ENCODE data around the gene NHS.

Gene NHS

GRCh38 chrX:17633546-17633945 is 258.5 kb downstream of the NHS start:
- DNase-seq = no peak

DNA sequence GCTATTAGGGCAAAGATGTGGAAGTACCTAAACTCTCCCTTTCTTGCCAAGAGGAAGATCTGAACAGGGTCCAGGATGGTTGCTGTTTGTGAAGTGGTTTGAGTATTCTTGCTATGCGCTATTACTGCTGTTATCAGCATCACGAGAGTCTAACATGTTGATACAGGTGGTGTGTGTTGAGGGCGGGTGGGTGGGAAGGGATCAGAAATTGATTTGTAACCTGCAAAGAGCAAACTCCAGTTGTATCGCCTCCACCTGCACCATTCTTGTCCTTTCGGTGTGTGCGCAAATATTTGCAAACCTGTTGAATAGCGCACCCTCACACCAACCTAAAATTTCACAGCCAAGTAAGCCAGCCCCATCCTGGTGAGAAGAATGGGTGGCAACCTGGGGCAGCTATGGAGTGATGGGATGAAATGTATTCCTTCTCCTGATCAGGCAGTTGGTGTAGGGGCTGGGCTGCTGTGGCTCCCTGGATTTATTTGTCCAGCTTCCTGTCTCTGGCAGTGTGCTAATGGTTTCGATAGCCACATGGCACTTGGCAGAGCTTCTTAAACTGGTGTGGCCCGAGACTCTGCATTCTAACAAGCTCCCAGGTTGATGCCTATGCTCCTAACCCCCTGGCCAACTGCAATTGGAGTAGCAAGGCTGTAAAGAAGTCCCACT is 259.7 kb downstream of the NHS start:
- no peak for DNase-seq

GRCh38 chrX:17635231-17635630 is 260.2 kb downstream of the NHS start:
- DNase-seq = no peak

GRCh38 chrX:17637235-17637634 is 262.2 kb downstream of the NHS start:
- DNase-seq = no peak

GRCh38 chrX:17638731-17639130 is 263.7 kb downstream of the NHS start:
- no peak for DNase-seq

DNA sequence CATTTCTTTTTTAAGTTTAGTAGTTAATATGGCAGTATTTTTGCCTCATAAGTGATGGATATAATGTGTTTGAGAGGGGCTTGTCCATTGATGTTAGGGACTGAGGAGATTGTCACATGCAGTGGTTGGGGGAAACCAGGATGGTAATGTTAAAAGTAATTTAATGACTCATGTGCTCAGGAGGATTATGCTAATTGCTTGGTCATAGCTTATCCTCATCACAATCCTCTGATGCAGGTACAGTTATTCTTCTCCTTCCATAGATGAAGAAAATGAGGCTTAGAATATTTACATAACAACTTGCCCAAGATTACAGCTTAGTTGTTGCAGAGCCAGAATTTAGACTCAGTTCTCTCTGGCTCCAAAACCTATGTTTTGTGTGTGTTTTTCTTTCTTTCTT is 267.9 kb downstream of the NHS start:
- no peak for DNase-seq

GRCh38 chrX:17643528-17643927 is 268.5 kb downstream of the NHS start:
- DNase-seq = no peak

DNA sequence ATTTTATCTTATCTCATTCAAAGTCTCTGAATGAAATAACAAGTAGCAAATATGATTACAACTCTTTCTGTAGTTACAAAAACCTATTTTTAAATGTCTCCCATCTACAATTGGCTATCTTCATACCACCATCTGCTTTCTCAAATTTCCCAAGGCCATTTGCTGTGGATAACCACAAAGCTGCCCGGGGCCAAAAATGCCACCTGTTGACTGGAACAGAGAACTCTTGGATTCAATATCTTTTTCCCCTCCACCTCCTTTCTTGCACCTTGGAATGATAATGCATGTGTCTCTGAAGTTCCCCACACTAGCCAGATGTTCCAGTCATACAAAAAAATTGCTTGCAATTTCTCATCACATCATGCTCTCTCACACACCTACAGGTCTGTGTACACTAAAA is 269.0 kb downstream of the NHS start:
- DNase-seq = no peak

DNA sequence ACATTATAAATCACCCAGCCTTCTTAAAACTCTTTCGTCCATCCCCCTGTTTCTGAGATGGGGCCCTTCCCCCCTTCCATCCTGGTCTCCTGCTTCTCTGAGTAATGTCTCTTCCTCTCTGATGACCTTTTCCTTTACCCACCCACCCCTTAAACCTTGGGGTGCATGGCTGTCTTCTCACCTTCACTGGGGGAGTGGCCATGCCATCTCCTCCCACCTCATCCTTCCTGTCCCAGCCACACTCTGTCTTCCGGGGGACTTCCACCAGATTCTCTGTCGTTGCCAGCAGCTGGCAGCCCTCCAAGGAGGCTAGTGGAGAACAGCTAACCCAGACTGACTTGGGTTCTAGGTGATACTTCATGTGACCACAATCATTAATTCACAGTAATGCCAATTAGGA is 279.1 kb downstream of the NHS start:
- DNase-seq = peak; percentile 60

DNA sequence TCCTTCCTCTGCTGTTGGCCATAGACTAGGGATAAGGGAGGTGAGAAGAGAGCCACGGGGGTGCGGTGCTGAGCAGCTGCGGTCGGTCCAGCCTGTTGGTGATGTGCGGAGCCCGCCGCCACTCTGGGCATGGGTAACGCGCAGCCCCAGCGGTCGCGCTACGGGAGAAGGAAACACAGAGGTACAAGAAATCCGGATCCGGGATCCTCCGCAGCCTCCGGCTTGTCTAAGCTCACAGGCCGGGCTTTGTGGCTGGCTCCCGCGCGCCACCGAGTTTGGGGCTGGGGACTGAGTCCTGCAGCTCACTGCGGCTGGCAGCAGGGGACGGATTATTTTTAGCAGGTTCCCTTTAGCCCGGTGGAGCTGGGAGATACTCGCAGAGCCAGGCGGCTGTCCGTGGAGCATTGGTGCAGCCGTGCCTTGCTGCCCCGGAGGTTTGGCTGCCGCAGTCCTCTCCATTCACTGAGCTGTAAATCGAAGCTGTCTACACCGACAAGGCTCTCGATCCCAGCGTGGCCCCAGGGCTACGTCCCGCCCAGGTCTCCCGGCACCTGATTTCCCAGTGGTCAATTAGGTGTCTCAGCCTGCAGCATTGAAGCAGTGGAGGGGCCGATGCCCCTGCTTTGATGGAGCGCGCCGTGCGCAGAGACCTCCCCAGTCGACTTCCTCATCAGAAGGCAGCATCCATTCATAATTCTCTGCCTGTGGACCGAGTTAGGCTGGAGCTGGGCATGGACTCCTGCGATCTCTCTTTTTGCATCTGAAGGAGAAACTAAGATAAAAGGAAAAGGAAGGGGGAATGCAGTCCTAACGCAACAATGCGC is 280.4 kb downstream of the NHS start:
- DNase-seq = no peak

DNA sequence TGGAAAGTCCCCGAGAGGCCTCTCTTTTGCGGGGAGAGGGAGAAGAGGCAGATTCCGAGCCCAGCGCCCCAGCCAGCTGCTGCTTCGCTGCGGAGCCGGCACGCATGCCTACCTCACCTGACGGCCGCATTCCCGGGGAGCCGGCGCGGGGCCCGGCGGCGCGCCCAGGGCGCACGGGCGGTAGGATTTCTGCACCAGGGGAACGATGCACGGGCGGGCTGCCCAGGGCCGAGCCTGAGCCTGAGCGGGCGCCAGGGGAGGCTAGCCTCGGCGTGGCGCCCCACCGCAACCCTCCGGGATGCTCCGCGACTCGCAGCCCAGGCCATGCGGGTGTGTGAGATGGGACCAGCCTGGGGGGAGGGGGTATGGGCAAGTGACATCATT is 281.0 kb downstream of the NHS start:
- DNase-seq = no peak

DNA sequence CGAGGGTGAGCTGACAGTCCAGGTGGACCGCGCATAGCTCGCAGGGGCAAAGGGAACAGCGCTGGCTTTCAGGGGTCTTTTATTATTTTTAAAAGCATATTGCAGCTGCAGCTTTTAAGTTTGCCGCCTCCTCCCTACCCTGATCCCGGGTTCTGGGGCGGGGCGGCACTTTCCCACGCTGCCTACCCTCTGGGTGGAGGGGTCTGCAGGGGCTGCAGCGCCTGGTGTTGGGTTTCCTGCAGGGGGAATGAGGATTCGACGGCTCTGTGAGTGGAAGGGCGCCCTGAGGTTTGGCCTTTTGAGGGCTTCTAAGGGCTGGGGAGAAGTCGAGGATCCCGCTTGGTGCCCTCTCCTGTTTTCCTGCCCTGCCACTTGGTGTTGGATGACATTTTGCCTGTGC is 281.6 kb downstream of the NHS start:
- no peak for DNase-seq

- no peak for DNase-seq
Measured at GRCh38 chrX:17662391-17662790, 287.4 kb downstream of the NHS start.

DNA sequence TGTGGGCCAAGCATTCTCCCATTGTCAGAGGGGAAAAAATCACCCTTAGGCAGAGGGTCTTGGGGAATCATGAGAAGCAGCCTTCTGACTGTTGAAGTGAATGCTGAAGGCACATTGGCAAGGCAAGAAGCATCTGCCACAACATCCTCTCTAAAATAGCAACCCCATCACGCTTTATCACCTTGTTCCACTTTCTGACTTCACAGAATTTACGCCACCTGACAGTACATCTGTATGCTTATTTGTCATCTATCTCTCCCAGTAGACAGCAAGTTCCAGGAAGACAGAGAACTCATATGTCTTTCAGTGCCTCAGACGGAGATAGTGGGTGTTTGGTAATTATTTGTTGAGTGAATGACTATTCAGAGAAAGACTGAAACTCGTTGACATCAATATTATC is 293.9 kb downstream of the NHS start:
- no peak for DNase-seq

- DNase-seq = no peak
Measured at GRCh38 chrX:17669458-17669857, 294.5 kb downstream of the NHS start.

DNA sequence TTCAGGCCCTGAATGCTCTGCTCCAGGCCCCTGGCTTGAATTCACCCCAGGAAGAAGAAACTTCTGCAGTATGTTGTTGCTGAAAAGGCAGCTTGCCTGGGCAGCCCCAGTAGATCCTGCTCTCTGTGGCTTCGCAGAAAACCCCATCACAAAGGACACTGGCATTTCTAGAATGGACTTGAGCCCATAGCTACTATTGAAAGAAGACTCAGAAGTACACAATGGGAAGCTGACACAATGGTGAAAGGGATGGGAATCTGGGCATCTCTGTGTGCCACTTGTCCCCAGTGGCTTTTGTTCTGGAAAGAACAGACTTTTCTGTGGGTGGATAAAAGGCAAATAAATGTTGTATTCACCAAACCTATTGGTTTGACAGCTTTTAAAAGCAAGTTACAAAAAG is 294.9 kb downstream of the NHS start:
- DNase-seq = no peak

GRCh38 chrX:17670874-17671273 is 295.9 kb downstream of the NHS start:
- no peak for DNase-seq

GRCh38 chrX:17674601-17675000 is 299.6 kb downstream of the NHS start:
- no peak for DNase-seq

GRCh38 chrX:17679261-17679660 is 304.3 kb downstream of the NHS start:
- DNase-seq = no peak

- no peak for DNase-seq
Measured at GRCh38 chrX:17679820-17680219, 304.8 kb downstream of the NHS start.

GRCh38 chrX:17680732-17681413 is 305.9 kb downstream of the NHS start:
- DNase-seq = no peak

- DNase-seq = peak; percentile 2
Measured at GRCh38 chrX:17682259-17682658, 307.3 kb downstream of the NHS start.

GRCh38 chrX:17685026-17685425 is 310.0 kb downstream of the NHS start:
- no peak for DNase-seq

GRCh38 chrX:17687648-17688047 is 312.6 kb downstream of the NHS start:
- DNase-seq = no peak
